ENCODE measurements around the gene DAB2IP.

The DAB2IP gene

GRCh38 chr9:121699571-121700164 lies 48.2 kb downstream of the DAB2IP start:
- no peak overlapping the region for H2AK5ac ChIP-seq (ENCODE audit: low read length, severe bottlenecking)
- H3K4me3 ChIP-seq (ENCODE audit: insufficient read depth in 1 of 2, low read depth in 1 of 2, low read length in 2 of 2), result peak overlapping the region; percentile 72 to 79
- no peak overlapping the region for H3K27ac ChIP-seq (ENCODE audit: low read length, poor library complexity, severe bottlenecking)
- H3K14ac ChIP-seq (ENCODE audit: low read length in 2 of 2), result peak overlapping the region in 1 of 2 experiments; percentile 86
- H3K4me2 ChIP-seq (ENCODE audit: low read length, poor library complexity, severe bottlenecking), result peak overlapping the region; percentile 86
- peak overlapping the region; percentile 15 to 19 for H3K4ac ChIP-seq (ENCODE audit: low read depth in 1 of 2, low read length in 2 of 2)
- no peak overlapping the region for H2BK120ac ChIP-seq (ENCODE audit: low read depth, low read length)
- H4K8ac ChIP-seq (ENCODE audit: low read length), result peak overlapping the region; percentile 8
- WGBS, result 38% methylated on average over 30 of the region's 36 CpGs
- no peak for DNase-seq
- H3K4me1 ChIP-seq (ENCODE audit: control insufficient read depth, insufficient read depth, low read depth, low read length), result peaks cover 21% of the 10 kb centered on the region
- H3K9me3 ChIP-seq (ENCODE audit: control insufficient read depth, low read length), result no peaks in the 10 kb centered on the region
- H3K9ac ChIP-seq (ENCODE audit: low read length), result peak overlapping the region; percentile 80
- peaks cover 0 to 12% of the 10 kb centered on the region in 2 experiments for H3K36me3 ChIP-seq (ENCODE audit: control insufficient read depth in 1 of 2, insufficient read depth in 2 of 2, low read depth in 1 of 2, low read length in 2 of 2)
- H4K91ac ChIP-seq (ENCODE audit: low read length), result peak overlapping the region; percentile 43
- H2BK15ac ChIP-seq (ENCODE audit: low read depth, poor library complexity, severe bottlenecking), result peak overlapping the region; percentile 45
- H3K27me3 ChIP-seq (ENCODE audit: control insufficient read depth in 1 of 2, insufficient read depth in 1 of 2, low read length in 2 of 2), result peaks cover 0 to 26% of the 10 kb centered on the region in 2 experiments
- H3K79me1 ChIP-seq (replicated peaks; ENCODE audit: low read length, poor library complexity, severe bottlenecking), result peaks cover 36% of the 10 kb centered on the region
- H2BK5ac ChIP-seq (ENCODE audit: low read depth, low read length, poor library complexity, severe bottlenecking), result no peak overlapping the region
- H2AFZ ChIP-seq (ENCODE audit: low read depth, low read length), result no peak overlapping the region
- H3K23ac ChIP-seq (ENCODE audit: low read length in 2 of 2), result no peak overlapping the region
- peak overlapping the region; percentile 17 to 54 for H3K18ac ChIP-seq (ENCODE audit: low read depth in 1 of 2, low read length in 2 of 2)
- peak overlapping the region in 1 of 2 experiments; percentile 93 for H2BK12ac ChIP-seq (ENCODE audit: low read length in 2 of 2)

- peaks cover 40% of the 10 kb centered on the region for H3K79me1 ChIP-seq (replicated peaks; ENCODE audit: low read length, poor library complexity, severe bottlenecking)
- H2BK5ac ChIP-seq (ENCODE audit: low read depth, low read length, poor library complexity, severe bottlenecking), result no peak overlapping the region
- peaks cover 0 to 26% of the 10 kb centered on the region in 2 experiments for H3K27me3 ChIP-seq (ENCODE audit: control insufficient read depth in 1 of 2, insufficient read depth in 1 of 2, low read length in 2 of 2)
- peak overlapping the region; percentile 72 to 79 for H3K4me3 ChIP-seq (ENCODE audit: insufficient read depth in 1 of 2, low read depth in 1 of 2, low read length in 2 of 2)
- peak overlapping the region in 1 of 2 experiments; percentile 54 for H3K18ac ChIP-seq (ENCODE audit: low read depth in 1 of 2, low read length in 2 of 2)
- no peak overlapping the region for H3K27ac ChIP-seq (ENCODE audit: low read length, poor library complexity, severe bottlenecking)
- no peaks in the 10 kb centered on the region for H3K9me3 ChIP-seq (ENCODE audit: control insufficient read depth, low read length)
- H3K9ac ChIP-seq (ENCODE audit: low read length), result peak overlapping the region; percentile 80
- no peak overlapping the region for H2BK120ac ChIP-seq (ENCODE audit: low read depth, low read length)
- peak; percentile 37 for DNase-seq
- H3K4me2 ChIP-seq (ENCODE audit: low read length, poor library complexity, severe bottlenecking), result peak overlapping the region; percentile 86
- H2BK15ac ChIP-seq (ENCODE audit: low read depth, poor library complexity, severe bottlenecking), result no peak overlapping the region
- peaks cover 0 to 12% of the 10 kb centered on the region in 2 experiments for H3K36me3 ChIP-seq (ENCODE audit: control insufficient read depth in 1 of 2, insufficient read depth in 2 of 2, low read depth in 1 of 2, low read length in 2 of 2)
- no peak overlapping the region for H2AFZ ChIP-seq (ENCODE audit: low read depth, low read length)
- H2BK12ac ChIP-seq (ENCODE audit: low read length in 2 of 2), result peak overlapping the region in 1 of 2 experiments; percentile 7
- WGBS, result 84% methylated on average over 21 of the region's 21 CpGs
- H4K8ac ChIP-seq (ENCODE audit: low read length), result no peak overlapping the region
- H3K14ac ChIP-seq (ENCODE audit: low read length in 2 of 2), result no peak overlapping the region
- H4K91ac ChIP-seq (ENCODE audit: low read length), result peak overlapping the region; percentile 43
- no peak overlapping the region for H3K23ac ChIP-seq (ENCODE audit: low read length in 2 of 2)
- H3K4ac ChIP-seq (ENCODE audit: low read depth in 1 of 2, low read length in 2 of 2), result peak overlapping the region in 1 of 2 experiments; percentile 15
- peaks cover 20% of the 10 kb centered on the region for H3K4me1 ChIP-seq (ENCODE audit: control insufficient read depth, insufficient read depth, low read depth, low read length)
- no peak overlapping the region for H2AK5ac ChIP-seq (ENCODE audit: low read length, severe bottlenecking)
Measured at GRCh38 chr9:121700165-121700831, 48.9 kb downstream of the DAB2IP start.

- Histone ChIP-seq H3K4me1 (ENCODE audit: control insufficient read depth, insufficient read depth, low read depth, low read length) (peaks cover 20% of the 10 kb centered on the region), H3K18ac (ENCODE audit: low read depth in 1 of 2, low read length in 2 of 2) (no peak overlapping the region), H3K14ac (ENCODE audit: low read length in 2 of 2) (no peak overlapping the region), H3K27ac (ENCODE audit: low read length, poor library complexity, severe bottlenecking) (no peak overlapping the region), H3K27me3 (ENCODE audit: control insufficient read depth in 1 of 2, insufficient read depth in 1 of 2, low read length in 2 of 2) (peaks cover 0 to 26% of the 10 kb centered on the region in 2 experiments), H3K23ac (ENCODE audit: low read length in 2 of 2) (no peak overlapping the region), H3K4me2 (ENCODE audit: low read length, poor library complexity, severe bottlenecking) (no peak overlapping the region), H3K4ac (ENCODE audit: low read depth in 1 of 2, low read length in 2 of 2) (no peak overlapping the region), H2AFZ (ENCODE audit: low read depth, low read length) (no peak overlapping the region), H3K9me3 (ENCODE audit: control insufficient read depth, low read length) (no peaks in the 10 kb centered on the region), H4K8ac (ENCODE audit: low read length) (no peak overlapping the region), H3K9ac (ENCODE audit: low read length) (peak overlapping the region; percentile 80), H3K36me3 (ENCODE audit: control insufficient read depth in 1 of 2, insufficient read depth in 2 of 2, low read depth in 1 of 2, low read length in 2 of 2) (peaks cover 0 to 12% of the 10 kb centered on the region in 2 experiments), H2BK15ac (ENCODE audit: low read depth, poor library complexity, severe bottlenecking) (no peak overlapping the region), H4K91ac (ENCODE audit: low read length) (no peak overlapping the region), H3K79me1 (replicated peaks; ENCODE audit: low read length, poor library complexity, severe bottlenecking) (peaks cover 42% of the 10 kb centered on the region), H2AK5ac (ENCODE audit: low read length, severe bottlenecking) (no peak overlapping the region), H2BK120ac (ENCODE audit: low read depth, low read length) (no peak overlapping the region), H2BK12ac (ENCODE audit: low read length in 2 of 2) (no peak overlapping the region), H3K4me3 (ENCODE audit: insufficient read depth in 1 of 2, low read depth in 1 of 2, low read length in 2 of 2) (peak overlapping the region in 1 of 2 experiments; percentile 79), H2BK5ac (ENCODE audit: low read depth, low read length, poor library complexity, severe bottlenecking) (no peak overlapping the region)
- 87% methylated on average over 26 of the region's 26 CpGs for WGBS
- no peak for DNase-seq
Measured at GRCh38 chr9:121700832-121701419, 49.5 kb downstream of the DAB2IP start.

- Histone ChIP-seq H2BK15ac (ENCODE audit: low read depth, poor library complexity, severe bottlenecking) (no peak overlapping the region), H3K27me3 (ENCODE audit: control insufficient read depth in 1 of 2, insufficient read depth in 1 of 2, low read length in 2 of 2) (peaks cover 0 to 26% of the 10 kb centered on the region in 2 experiments), H2BK12ac (ENCODE audit: low read length in 2 of 2) (no peak overlapping the region), H3K14ac (ENCODE audit: low read length in 2 of 2) (no peak overlapping the region), H3K27ac (ENCODE audit: low read length, poor library complexity, severe bottlenecking) (no peak overlapping the region), H3K79me1 (replicated peaks; ENCODE audit: low read length, poor library complexity, severe bottlenecking) (peaks cover 48% of the 10 kb centered on the region), H3K9me3 (ENCODE audit: control insufficient read depth, low read length) (no peaks in the 10 kb centered on the region), H3K4me3 (ENCODE audit: insufficient read depth in 1 of 2, low read depth in 1 of 2, low read length in 2 of 2) (no peak overlapping the region), H3K18ac (ENCODE audit: low read depth in 1 of 2, low read length in 2 of 2) (no peak overlapping the region), H2AFZ (ENCODE audit: low read depth, low read length) (no peak overlapping the region), H3K23ac (ENCODE audit: low read length in 2 of 2) (no peak overlapping the region), H3K4me1 (ENCODE audit: control insufficient read depth, insufficient read depth, low read depth, low read length) (peaks cover 23% of the 10 kb centered on the region), H3K4ac (ENCODE audit: low read depth in 1 of 2, low read length in 2 of 2) (no peak overlapping the region), H3K4me2 (ENCODE audit: low read length, poor library complexity, severe bottlenecking) (no peak overlapping the region), H4K8ac (ENCODE audit: low read length) (no peak overlapping the region), H3K9ac (ENCODE audit: low read length) (no peak overlapping the region), H2BK5ac (ENCODE audit: low read depth, low read length, poor library complexity, severe bottlenecking) (no peak overlapping the region), H4K91ac (ENCODE audit: low read length) (no peak overlapping the region), H2BK120ac (ENCODE audit: low read depth, low read length) (no peak overlapping the region), H3K36me3 (ENCODE audit: control insufficient read depth in 1 of 2, insufficient read depth in 2 of 2, low read depth in 1 of 2, low read length in 2 of 2) (peaks cover 0 to 21% of the 10 kb centered on the region in 2 experiments), H2AK5ac (ENCODE audit: low read length, severe bottlenecking) (no peak overlapping the region)
- 94% methylated on average over 13 of the region's 13 CpGs for WGBS
- no peak for DNase-seq
Measured at GRCh38 chr9:121701736-121702261, 50.4 kb downstream of the DAB2IP start.
